ENCODE results near the gene APOA4.

APOA4 gene

DNA sequence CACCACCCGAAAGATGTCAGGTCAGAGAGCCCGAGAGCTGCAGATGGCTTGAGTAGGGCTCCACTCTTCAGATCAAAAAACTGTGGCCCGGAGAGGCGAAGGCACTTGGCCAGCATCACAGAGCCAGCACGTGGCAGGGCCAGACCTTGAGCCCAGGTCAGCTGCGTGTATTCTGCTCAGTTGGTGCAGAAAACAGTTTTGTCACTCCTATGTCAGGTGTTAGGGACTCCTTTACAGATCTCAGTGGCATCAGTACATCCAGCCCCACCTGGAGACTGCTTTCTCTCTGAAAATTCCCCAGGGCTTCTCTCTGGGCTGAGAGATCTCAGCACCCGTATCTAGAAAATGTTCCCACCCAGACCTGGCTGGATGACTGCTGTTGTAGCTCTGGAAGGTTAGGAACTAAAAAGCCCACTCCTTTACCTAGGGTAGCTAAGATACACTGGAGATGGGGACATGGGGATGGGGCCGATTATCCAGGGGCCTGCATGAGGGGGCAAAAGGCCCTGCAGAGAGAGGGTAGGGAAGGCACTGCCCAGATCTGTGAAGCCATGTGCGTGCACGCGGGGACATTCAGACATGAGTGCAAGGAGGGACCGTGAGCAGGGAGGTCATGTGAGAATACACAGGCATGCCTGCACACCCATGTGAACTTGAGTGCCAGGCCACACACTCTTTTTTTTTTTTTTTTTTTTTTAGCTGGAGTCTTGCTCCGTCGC lies 10.9 kb upstream of the APOA4 start:
- TF ChIP-seq, protein P1, sequence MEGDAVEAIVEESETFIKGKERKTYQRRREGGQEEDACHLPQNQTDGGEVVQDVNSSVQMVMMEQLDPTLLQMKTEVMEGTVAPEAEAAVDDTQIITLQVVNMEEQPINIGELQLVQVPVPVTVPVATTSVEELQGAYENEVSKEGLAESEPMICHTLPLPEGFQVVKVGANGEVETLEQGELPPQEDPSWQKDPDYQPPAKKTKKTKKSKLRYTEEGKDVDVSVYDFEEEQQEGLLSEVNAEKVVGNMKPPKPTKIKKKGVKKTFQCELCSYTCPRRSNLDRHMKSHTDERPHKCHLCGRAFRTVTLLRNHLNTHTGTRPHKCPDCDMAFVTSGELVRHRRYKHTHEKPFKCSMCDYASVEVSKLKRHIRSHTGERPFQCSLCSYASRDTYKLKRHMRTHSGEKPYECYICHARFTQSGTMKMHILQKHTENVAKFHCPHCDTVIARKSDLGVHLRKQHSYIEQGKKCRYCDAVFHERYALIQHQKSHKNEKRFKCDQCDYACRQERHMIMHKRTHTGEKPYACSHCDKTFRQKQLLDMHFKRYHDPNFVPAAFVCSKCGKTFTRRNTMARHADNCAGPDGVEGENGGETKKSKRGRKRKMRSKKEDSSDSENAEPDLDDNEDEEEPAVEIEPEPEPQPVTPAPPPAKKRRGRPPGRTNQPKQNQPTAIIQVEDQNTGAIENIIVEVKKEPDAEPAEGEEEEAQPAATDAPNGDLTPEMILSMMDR (conservative IDR thresholded peaks at IDR 0.05) = no peak
- no peak overlapping the region for H3K27ac ChIP-seq

DNA sequence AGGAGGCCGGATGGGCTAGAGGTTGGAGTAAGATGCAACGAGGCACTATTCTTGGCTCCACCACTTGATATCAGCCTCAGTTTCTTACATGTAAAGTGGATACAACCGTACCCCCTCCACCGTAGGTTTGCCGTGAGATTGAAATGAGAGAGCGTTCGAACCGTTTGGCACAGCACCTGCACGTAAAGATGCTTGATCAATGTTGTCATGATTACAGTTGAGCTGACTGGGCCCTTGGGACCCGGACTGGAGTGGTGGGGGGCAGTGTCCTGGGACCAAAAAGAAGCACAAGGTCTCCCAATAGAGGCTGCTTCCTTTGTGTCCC lies 10.3 kb upstream of the APOA4 start:
- TF ChIP-seq, protein P1 (conservative IDR thresholded peaks at IDR 0.05) = no peak
- no peak overlapping the region for H3K27ac ChIP-seq

DNA sequence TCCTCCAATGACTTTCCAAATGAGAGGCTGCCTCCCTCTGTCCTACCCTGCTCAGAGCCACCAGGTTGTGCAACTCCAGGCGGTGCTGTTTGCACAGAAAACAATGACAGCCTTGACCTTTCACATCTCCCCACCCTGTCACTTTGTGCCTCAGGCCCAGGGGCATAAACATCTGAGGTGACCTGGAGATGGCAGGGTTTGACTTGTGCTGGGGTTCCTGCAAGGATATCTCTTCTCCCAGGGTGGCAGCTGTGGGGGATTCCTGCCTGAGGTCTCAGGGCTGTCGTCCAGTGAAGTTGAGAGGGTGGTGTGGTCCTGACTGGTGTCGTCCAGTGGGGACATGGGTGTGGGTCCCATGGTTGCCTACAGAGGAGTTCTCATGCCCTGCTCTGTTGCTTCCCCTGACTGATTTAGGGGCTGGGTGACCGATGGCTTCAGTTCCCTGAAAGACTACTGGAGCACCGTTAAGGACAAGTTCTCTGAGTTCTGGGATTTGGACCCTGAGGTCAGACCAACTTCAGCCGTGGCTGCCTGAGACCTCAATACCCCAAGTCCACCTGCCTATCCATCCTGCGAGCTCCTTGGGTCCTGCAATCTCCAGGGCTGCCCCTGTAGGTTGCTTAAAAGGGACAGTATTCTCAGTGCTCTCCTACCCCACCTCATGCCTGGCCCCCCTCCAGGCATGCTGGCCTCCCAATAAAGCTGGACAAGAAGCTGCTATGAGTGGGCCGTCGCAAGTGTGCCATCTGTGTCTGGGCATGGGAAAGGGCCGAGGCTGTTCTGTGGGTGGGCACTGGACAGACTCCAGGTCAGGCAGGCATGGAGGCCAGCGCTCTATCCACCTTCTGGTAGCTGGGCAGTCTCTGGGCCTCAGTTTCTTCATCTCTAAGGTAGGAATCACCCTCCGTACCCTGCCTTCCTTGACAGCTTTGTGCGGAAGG lies 9.5 kb upstream of the APOA4 start:
- H3K27ac ChIP-seq = no peak overlapping the region
- TF ChIP-seq, protein P1 (conservative IDR thresholded peaks at IDR 0.05) = no peak

DNA sequence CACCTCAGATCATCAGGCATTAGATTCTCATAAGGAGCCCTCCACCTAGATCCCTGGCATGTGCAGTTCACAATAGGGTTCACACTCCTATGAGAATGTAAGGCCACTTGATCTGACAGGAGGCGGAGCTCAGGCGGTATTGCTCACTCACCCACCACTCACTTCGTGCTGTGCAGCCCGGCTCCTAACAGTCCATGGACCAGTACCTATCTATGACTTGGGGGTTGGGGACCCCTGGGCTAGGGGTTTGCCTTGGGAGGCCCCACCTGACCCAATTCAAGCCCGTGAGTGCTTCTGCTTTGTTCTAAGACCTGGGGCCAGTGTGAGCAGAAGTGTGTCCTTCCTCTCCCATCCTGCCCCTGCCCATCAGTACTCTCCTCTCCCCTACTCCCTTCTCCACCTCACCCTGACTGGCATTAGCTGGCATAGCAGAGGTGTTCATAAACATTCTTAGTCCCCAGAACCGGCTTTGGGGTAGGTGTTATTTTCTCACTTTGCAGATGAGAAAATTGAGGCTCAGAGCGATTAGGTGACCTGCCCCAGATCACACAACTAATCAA lies 8.8 kb upstream of the APOA4 start:
- H3K27ac ChIP-seq = no peak overlapping the region
- TF ChIP-seq, protein P1 (conservative IDR thresholded peaks at IDR 0.05) = no peak

DNA sequence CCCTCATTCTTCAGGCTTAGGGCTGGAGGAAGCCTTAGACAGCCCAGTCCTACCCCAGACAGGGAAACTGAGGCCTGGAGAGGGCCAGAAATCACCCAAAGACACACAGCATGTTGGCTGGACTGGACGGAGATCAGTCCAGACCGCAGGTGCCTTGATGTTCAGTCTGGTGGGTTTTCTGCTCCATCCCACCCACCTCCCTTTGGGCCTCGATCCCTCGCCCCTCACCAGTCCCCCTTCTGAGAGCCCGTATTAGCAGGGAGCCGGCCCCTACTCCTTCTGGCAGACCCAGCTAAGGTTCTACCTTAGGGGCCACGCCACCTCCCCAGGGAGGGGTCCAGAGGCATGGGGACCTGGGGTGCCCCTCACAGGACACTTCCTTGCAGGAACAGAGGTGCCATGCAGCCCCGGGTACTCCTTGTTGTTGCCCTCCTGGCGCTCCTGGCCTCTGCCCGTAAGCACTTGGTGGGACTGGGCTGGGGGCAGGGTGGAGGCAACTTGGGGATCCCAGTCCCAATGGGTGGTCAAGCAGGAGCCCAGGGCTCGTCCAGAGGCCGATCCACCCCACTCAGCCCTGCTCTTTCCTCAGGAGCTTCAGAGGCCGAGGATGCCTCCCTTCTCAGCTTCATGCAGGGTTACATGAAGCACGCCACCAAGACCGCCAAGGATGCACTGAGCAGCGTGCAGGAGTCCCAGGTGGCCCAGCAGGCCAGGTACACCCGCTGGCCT lies 7.2 kb upstream of the APOA4 start:
- TF ChIP-seq, protein P1 (conservative IDR thresholded peaks at IDR 0.05) = no peak
- H3K27ac ChIP-seq = no peak overlapping the region

DNA sequence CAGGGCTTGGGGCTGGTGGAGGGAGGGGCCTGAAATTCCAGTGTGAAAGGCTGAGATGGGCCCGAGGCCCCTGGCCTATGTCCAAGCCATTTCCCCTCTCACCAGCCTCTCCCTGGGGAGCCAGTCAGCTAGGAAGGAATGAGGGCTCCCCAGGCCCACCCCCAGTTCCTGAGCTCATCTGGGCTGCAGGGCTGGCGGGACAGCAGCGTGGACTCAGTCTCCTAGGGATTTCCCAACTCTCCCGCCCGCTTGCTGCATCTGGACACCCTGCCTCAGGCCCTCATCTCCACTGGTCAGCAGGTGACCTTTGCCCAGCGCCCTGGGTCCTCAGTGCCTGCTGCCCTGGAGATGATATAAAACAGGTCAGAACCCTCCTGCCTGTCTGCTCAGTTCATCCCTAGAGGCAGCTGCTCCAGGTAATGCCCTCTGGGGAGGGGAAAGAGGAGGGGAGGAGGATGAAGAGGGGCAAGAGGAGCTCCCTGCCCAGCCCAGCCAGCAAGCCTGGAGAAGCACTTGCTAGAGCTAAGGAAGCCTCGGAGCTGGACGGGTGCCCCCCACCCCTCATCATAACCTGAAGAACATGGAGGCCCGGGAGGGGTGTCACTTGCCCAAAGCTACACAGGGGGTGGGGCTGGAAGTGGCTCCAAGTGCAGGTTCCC lies 6.5 kb upstream of the APOA4 start, which contains the start of gene APOC3:
APOC3 (plus strand) TSS at position 383 of the 659 bp plus-strand sequence. CDS start 676 bp downstream, outside the sequence.
- no peak within 1 kb of the TSS for H3K27ac ChIP-seq
- TF ChIP-seq, protein P1 (conservative IDR thresholded peaks at IDR 0.05) = no peak
